Mesodermal cell (in vitro differentiated cells): ENCODE results near the gene SLFN12L.
A peak's percentile ranks its signal among the peaks of the same experiment; 100 is the strongest.

ENCODE experiments used
- H3K27ac ChIP-seq: 2 replicates; pipeline ENCODE4 v1.7.0; 2013; ENCODE audit warnings: mild to moderate bottlenecking, low read depth, low read length, moderate library complexity; ENCODE audit not compliant: severe bottlenecking
- H3K36me3 ChIP-seq: 2 replicates; pipeline ENCODE4 v1.7.1; 2013; ENCODE audit warnings: mild to moderate bottlenecking, low read length, moderate library complexity; ENCODE audit not compliant: control insufficient read depth, insufficient read depth
- H3K4me1 ChIP-seq: one replicate; pipeline ENCODE4 v1.7.1; 2013; ENCODE audit warnings: mild to moderate bottlenecking, low read length; ENCODE audit not compliant: insufficient read depth, control insufficient read depth, poor library complexity, severe bottlenecking
- H3K4me3 ChIP-seq: 2 replicates; pipeline ENCODE4 v1.7.0; 2013; ENCODE audit warnings: low read length, control low read depth, mild to moderate bottlenecking; ENCODE audit not compliant: insufficient read depth, poor library complexity, severe bottlenecking; ENCODE audit errors: extremely low read depth
- H3K9me3 ChIP-seq: 2 replicates; pipeline ENCODE4 v1.7.1; 2013; ENCODE audit warnings: mild to moderate bottlenecking, low read length, moderate library complexity; ENCODE audit not compliant: control insufficient read depth
- WGBS, 2 experiments: methylation state at CpG; one replicate each; pipeline ENCODE4 v1.1.5; 2013; ENCODE audit warnings: missing lambda C conversion rate in 2 of 2; ENCODE audit not compliant: insufficient coverage in 2 of 2; 5-methylcytosine and 5-hydroxymethylcytosine counted together

The SLFN12L gene

DNA sequence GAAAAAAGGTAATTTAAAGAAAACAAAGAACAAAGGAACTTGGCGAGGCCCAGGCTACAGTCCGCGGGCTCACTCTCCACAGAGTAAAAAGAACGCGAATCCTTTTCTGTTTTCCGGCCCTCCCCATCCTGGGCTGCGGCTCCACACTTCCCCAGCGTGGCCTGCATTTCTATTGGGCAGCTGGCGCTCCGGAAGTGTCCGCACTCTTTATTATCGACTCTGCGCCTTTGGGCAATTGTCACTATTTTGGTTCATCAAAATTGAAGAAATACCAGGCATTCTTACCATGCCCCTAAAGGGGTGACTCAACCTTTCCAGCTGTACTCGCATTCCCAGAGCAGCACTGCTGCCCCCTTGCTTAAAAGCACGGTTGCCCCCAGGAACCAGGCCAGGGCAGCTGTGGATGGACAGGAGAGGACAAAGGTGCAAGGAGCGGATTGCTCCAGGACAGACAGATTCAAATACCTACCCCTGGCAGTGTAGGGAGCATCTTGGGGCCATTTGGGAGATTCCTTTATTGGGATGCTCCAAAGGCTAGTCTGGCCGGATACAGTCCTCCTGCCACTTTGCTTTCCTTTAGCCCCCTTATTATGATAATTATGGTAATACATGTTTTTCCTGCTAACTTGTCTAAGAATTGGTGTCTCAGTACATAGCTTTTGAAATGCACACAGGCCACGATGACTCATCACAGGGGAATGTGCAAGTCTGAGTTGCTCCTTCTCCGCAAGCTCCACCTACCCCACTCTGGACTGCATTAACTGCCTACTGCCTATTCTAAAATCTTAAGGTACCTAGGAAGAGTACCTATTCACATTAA is 104.2 kb downstream of the SLFN12L start:
- Histone ChIP-seq H3K4me3 (peak overlapping the region; percentile 28), H3K4me1 (no peaks in the 10 kb centered on the region), H3K36me3 (no peaks in the 10 kb centered on the region), H3K9me3 (peaks cover 6% of the 10 kb centered on the region), H3K27ac (peak overlapping the region; percentile 99)
- 63 to 65% methylated on average over 16 to 17 of the region's 19 CpGs for WGBS, 2 experiments

DNA sequence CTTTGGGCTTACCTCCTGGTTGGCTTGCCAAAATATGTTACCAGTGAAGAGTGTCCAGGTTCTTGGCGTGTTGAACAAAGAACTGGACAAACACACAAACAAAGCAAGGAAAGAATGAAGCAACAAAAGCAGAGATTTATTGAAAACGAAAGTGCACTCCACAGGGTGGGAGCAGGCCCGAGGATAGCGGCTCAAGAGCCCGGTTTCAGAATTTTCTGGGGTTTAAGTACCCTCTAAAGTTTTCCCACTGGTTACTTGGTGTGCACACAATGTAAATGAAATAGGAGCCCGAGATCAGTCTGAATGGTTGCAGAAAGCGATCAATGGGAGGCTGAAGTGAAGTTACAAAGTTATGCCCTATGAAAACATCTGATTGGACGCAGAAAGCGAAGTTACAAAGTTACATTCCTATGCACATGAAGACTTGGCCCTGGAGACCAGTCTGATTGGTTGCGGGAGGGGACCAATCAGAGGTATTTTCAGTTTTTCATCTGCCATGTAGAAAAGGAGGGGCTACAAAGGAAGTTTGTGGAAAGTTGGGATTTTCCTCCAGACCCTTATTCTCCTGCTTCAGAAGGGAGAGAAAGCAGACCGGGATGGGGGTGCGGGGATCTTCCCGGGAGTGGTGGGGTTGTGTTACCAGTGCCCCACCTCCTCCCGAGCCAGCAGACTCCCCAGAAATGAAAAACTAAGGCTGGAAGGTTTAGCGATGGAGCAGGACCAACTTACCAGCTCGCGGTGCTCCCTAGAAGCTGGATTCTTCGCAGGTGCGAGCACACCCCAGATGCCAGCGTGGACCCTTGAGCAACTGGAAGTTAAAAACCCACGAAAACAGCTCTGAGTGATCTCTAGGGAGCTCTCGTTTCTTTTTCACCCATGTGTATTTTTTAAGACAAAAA is 105.1 kb downstream of the SLFN12L start, which contains the start of gene SLFN12:
Gene SLFN12 (minus strand): TSS at position 325 of the 899 bp plus-strand sequence. CDS start 9,472 bp downstream, outside the sequence.
- Histone ChIP-seq H3K4me3 (peak within 1 kb of the TSS; percentile 28), H3K27ac (peak within 1 kb of the TSS; percentile 99), H3K36me3 (no peaks in the 10 kb centered on the region), H3K9me3 (peaks cover 6% of the 10 kb centered on the region), H3K4me1 (no peaks in the 10 kb centered on the region)
- 84 to 95% methylated on average over 13 to 18 of the region's 22 CpGs for WGBS, 2 experiments

DNA sequence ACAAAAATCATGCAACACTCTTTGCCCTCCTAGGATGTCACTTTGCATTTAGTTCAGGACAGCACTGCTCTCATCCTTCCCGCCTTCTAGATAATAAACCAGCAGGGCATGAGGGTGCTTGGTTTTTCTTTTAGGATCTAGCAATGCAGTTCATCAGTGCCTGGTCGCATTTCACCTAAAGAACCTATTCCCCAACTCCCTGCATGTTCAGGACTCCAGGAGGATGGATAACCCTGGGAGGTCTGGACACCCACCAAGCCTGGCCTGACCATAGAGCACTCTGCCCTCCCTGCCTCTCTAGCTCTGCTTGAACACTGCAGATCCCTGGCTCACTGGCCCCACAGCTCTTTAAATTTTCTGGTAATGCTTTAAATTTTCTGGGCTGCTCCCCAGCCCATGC is 107.8 kb downstream of the SLFN12L start:
- WGBS, 2 experiments: 80% methylated on average over 1 of the region's 2 CpGs; no CpG with 5 or more reads in 1 of the 2 experiments
- Histone ChIP-seq H3K27ac (no peak overlapping the region), H3K4me1 (no peaks in the 10 kb centered on the region), H3K4me3 (no peak overlapping the region), H3K36me3 (no peaks in the 10 kb centered on the region), H3K9me3 (peaks cover 6% of the 10 kb centered on the region)

DNA sequence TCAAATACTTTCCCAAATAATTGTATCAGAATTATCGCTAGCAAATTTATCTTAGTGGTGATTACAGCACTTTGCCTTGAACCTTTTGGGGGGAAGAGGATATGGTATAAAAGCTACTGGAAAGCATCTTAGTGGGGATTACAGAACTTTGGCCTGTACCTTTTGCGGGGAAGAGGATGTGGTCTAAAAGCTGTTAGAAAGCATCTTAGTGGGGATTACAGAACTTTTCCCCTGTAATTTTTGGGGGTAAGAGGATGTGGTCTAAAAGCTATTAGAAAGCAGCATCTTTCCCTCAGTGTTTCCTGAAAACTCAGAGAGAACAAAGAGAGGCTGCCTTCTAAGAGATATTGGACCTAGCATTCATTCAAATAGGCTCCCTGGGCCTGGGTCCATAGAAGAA is 109.2 kb downstream of the SLFN12L start:
- Histone ChIP-seq H3K4me1 (no peaks in the 10 kb centered on the region), H3K9me3 (peaks cover 6% of the 10 kb centered on the region), H3K36me3 (no peaks in the 10 kb centered on the region), H3K27ac (no peak overlapping the region), H3K4me3 (no peak overlapping the region)
- WGBS, 2 experiments: 100% methylated on average over 1 of the region's 2 CpGs

DNA sequence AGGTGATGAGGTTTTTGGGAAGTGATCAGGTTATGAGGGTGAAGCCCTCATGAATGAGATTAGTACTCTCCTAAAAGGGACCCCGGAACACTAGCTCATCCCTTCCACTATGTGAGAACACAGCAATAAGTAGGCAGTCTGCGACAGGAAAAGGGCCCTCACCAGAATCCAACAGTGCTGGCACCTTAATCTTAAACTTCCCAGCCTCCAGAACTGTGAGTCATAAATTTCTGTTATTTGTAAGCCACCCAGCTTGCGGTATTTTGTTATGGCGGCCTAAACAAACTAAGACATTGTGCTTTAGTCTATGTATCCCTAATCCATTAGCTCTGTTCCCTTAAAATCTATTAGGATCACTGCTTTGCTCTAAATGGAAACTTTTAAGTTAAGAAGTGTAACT is 113.7 kb downstream of the SLFN12L start:
- no CpG with 5 or more reads among the region's 4 CpGs for WGBS, 2 experiments

More for the DNA sequence above, 113.7 kb downstream of the SLFN12L start:
- no peaks in the 10 kb centered on the region for H3K36me3 ChIP-seq
- no peak overlapping the region for H3K27ac ChIP-seq
- no peak overlapping the region for H3K4me3 ChIP-seq
- H3K4me1 ChIP-seq: no peaks in the 10 kb centered on the region
- H3K9me3 ChIP-seq: no peaks in the 10 kb centered on the region
